ENCODE data around the gene JMJD8. TPM values are rescaled to one million over a fixed set of nuclear protein-coding genes. Genes with fewer than 3 reads are reported as not detected.

Gene JMJD8
- total and polyA plus RNA-seq, 11 donors = 36.2 to 103 (median 44.1) TPM

GRCh38 chr16:694863-695354 lies 10.8 kb upstream of the JMJD8 start:
- ATAC-seq (no peak), DNase-seq (no peak)
- intact Hi-C loops (cut with DNase I) = no loop called here
- Histone ChIP-seq H3K36me3 (no peaks in the 10 kb centered on the region), H3K4me3 (peak overlapping the region in 4 of 12 donors; percentile 8 to 51 (median 21)), H3K27ac (no peak overlapping the region), H3K9me3 (no peaks in the 10 kb centered on the region), H3K4me1 (peaks cover 0 to 36% (median 15%) of the 10 kb centered on the region in 12 donors), H3K27me3 (peaks cover 11 to 81% (median 57%) of the 10 kb centered on the region in 9 donors)
- WGBS, 4 donors = 1 to 5% (median 2%) methylated on average over 14 to 37 of the region's 37 CpGs
- TF ChIP-seq CTCF (IDR thresholded peaks at IDR 0.05) = no peak

- TF ChIP-seq POLR2A (IDR thresholded peaks at IDR 0.05) = no peak
- no peak for TF ChIP-seq CTCF (IDR thresholded peaks at IDR 0.05)
- ATAC-seq (no peak), DNase-seq (no peak)
- Histone ChIP-seq H3K9me3 (no peaks in the 10 kb centered on the region), H3K36me3 (no peaks in the 10 kb centered on the region), H3K4me1 (peaks cover 0 to 42% (median 19%) of the 10 kb centered on the region in 12 donors), H3K4me3 (peak overlapping the region in 4 of 12 donors; percentile 8 to 51 (median 21)), H3K27ac (no peak overlapping the region), H3K27me3 (peaks cover 11 to 75% (median 51%) of the 10 kb centered on the region in 9 donors)
- WGBS, 4 donors = 2 to 3% (median 2%) methylated on average over 8 to 64 of the region's 64 CpGs
- intact Hi-C loops (cut with DNase I) = no loop called here
Measured at GRCh38 chr16:694187-694862, 10.2 kb upstream of the JMJD8 start.

- DNase-seq (no peak), ATAC-seq (no peak)
- Histone ChIP-seq H3K4me1 (peaks cover 0 to 48% (median 24%) of the 10 kb centered on the region in 12 donors), H3K4me3 (peak overlapping the region in 2 of 12 donors; percentile 21 to 51), H3K27me3 (peaks cover 11 to 69% (median 50%) of the 10 kb centered on the region in 9 donors), H3K27ac (no peak overlapping the region), H3K9me3 (no peaks in the 10 kb centered on the region), H3K36me3 (no peaks in the 10 kb centered on the region)
- WGBS, 4 donors = 2 to 4% (median 3%) methylated on average over 13 to 37 of the region's 37 CpGs
- TF ChIP-seq POLR2A (IDR thresholded peaks at IDR 0.05) (no peak), CTCF (IDR thresholded peaks at IDR 0.05) (no peak)
- intact Hi-C loops (cut with DNase I) = no loop called here
Measured at GRCh38 chr16:693766-694165, 9.6 kb upstream of the JMJD8 start.

GRCh38 chr16:693364-693763 lies 9.2 kb upstream of the JMJD8 start:
- intact Hi-C loops (cut with DNase I) = no loop called here
- Histone ChIP-seq H3K4me1 (peaks cover 0 to 52% (median 27%) of the 10 kb centered on the region in 12 donors), H3K27me3 (peaks cover 11 to 65% (median 48%) of the 10 kb centered on the region in 9 donors), H3K36me3 (no peaks in the 10 kb centered on the region), H3K9me3 (no peaks in the 10 kb centered on the region), H3K27ac (no peak overlapping the region), H3K4me3 (no peak overlapping the region)
- WGBS, 4 donors = 33 to 43% (median 35%) methylated on average over 11 to 22 of the region's 22 CpGs
- no peak for DNase-seq
- TF ChIP-seq CTCF (IDR thresholded peaks at IDR 0.05) (no peak), POLR2A (IDR thresholded peaks at IDR 0.05) (no peak)
- no peak for ATAC-seq
